Stimulated activated CD8-positive, alpha-beta memory T cell treated with anti-CD3 and anti-CD28 coated beads, Interleukin-4, amount 100 ng/mL, for 1 hour (primary cell): ENCODE measurements around the gene DDX1.

Experiments used
- DNase-seq, 2 donors: peaks; one replicate each; pipeline ENCODE4 v3.0.0-alpha.2; 2020; ENCODE audit warnings: low read depth in 2 of 2, low spot score in 1 of 2

DDX1 gene

DNA sequence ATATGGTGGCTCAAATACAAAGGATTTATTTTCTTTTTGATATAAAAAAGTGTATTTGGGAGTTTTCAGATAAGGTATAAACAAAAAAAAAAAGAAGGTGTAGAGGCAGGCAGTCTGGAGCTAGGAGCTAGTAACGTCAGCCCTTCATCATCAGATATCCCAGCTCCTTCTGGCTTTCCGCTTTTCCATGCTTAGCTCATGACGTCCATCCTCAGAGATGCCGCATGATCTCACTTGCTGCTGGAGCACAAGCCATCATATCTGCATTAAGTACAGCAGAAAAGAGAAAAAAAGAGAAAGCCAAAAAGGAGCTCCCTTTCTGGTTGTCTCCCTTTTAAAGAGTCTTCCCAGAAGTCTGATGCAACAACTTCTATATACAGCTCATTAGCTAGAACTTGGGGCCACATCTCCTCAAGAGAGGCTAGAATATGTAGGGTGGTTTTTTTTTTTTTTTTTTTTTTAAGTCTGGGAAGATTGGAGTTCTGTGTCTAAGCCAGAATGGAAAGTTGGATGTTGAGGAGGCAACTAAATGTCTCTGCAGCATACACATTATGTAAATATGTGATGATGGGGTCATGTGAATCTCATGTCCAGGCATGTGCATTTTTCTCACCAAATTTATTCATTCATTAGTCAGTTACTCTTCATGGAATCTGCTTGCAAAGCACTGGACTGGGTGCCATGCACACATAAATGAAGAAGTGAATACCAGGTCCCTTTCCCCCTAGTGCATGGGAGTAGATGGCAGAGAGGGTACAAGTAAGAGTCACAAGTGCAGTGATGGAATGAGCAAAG, 52.3 kb downstream of the DDX1 start:
- no peak for DNase-seq

- DNase-seq, result no peak
These were observed 53.6 kb downstream of the DDX1 start for GRCh38 chr2:15645300-15645699.

DNA sequence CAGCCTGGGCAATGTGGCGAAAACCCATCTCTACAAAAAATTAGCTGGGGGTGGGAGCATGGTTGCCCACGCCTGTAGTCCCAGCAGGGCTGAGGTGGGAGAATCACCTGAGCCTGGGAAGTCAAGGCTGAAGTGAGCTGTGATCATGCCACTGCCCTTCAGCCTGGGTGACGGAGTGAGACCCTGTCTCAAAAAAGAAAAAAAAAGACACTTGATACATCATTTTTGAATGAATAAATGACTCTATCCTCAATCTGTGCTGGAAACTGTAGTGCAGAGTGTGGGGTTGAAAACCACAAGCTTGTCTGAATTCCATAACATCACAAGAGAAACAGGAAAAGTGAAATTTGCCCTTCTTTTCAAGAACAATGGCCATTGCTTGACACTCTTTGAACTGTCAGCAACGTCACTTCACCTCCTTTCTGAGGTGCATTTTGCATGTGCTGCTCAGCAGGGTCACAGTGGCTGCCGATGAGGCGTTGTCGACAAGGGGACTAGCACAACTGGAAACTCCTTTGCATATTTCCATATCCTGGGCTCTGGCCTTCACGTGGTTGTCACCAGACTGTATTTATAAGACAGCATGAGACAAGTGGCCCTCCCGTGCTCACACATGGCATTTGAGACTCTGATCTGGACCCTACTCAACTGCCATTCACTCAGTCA, 54.2 kb downstream of the DDX1 start:
- no peak for DNase-seq

- no peak for DNase-seq
These were observed 55.0 kb downstream of the DDX1 start for GRCh38 chr2:15646661-15647060.

DNA sequence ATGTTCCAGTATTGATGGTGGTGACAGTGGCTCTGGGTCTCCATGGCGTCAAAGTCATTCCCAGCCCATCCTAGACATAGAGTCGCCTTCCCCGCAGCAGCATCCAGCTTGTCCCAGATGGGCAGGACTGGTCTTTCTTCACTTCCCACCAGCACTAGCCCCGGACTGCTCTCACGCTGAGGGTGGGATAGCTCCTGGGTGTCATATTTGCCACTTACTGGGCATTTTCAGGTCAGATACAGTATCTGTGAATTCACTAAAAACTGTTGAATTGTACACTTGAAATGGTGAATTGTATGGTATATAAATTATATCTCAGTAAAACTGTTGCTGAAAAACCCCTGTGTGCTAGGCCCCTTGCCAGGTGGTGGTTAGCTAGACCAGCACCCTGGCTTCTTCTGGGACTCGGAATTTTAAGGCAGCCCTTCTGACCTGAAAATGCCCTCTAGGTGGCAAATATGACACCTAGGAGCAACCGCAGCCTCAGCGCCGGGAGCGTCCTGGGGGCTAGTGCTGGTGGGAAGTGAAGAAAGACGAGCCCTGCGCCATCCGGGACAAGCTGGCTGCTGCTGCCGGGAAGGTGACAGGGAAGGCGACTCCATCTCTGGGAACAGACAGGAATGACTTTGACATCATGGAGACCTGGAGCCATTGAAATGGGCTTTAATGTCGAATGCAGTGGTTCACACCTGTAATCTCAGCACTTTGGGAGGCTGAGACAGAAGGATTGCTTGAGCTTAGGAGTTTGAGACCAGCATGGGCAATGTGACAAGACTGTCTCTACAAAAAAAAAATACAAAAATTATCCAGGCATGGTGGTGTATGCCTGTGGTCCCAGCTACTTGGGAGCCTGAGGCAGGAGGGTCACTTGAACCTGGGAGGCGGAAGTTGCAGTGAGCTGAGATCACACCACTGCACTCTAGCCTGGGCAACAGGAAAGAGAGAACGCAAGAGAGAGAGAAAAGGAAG, 56.2 kb downstream of the DDX1 start:
- DNase-seq, result no peak

GRCh38 chr2:15648593-15649525, 57.2 kb downstream of the DDX1 start:
- no peak for DNase-seq

GRCh38 chr2:15649561-15650255, 58.0 kb downstream of the DDX1 start:
- DNase-seq, result no peak

DNA sequence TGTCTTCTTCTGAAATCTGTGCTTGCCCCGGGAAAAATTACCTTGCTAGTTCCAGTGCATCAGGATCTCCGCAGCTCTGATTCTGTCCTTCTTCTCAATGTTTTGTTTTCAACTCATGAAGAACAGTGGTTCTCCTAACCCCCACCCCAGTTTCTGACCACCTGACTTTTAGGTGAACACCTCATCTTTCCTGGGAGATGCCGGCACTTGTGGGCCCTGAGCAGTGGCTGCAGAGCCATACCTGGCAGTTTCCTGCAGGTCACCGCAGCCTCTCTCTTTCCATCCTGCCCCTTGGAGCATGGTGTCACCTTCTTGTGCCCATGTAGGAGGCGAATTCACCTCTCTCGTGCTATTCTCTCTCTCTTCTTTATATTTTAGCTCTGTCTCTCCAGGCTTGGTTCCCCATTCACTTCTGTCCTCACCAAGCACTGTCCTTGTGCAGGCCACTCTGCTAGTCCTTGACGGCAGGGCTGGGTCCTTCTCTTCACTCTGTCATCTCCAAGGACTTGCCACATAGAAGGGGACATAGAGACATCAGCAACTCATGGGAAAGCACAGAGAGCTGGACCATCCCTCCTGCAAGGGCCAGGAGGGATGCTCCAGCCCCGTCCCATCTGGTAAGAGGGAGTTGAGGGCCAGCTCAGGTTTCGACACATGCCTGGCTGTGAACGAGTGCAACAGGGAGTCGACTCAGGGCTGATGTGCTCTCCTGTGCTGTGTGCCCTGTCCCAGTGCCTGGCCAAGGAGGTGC, 59.1 kb downstream of the DDX1 start:
- no peak for DNase-seq

- DNase-seq, result no peak
These were observed 59.7 kb downstream of the DDX1 start for GRCh38 chr2:15651367-15651727.

DNA sequence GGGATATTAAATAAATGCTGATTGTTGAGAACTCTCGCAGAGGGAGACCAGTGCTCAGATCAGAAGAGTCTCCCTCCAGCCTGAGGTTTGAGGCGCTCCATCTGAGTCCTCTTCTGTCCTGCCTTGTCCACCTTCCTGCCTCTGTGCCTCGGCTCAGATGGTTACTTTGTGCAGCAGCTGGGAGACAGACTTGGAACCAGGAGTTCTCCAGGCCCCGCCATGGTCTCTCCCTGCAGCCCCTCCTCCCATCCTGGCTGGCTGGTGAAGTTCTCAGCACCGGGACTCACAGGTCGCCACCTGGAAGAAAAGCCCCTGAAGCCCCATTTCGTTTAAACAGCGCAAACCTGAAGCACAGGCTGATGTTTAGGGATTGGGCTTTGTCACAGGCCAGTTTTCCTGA, 60.6 kb downstream of the DDX1 start:
- no peak for DNase-seq

- no peak for DNase-seq
These were observed 61.1 kb downstream of the DDX1 start for GRCh38 chr2:15652801-15653200.

GRCh38 chr2:15653806-15654726, 62.4 kb downstream of the DDX1 start:
- DNase-seq, result no peak

DNA sequence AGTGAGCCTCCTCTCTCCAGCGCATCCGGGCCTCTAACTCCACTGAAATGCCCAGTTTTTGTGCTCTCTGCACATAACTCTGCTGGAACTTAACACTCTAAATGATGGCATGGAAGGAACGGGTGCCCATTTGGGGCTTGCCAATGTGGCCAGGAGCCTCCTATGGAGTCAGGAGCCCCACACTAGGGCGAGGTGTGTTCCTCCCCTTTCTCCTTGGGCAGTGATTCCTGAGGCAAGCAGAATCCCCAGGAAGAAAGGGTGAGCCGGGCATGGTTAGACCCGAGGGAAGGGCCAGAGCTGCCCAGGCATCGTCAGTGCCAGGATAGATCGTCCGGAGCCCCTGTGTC, 63.0 kb downstream of the DDX1 start:
- DNase-seq, result no peak

DNA sequence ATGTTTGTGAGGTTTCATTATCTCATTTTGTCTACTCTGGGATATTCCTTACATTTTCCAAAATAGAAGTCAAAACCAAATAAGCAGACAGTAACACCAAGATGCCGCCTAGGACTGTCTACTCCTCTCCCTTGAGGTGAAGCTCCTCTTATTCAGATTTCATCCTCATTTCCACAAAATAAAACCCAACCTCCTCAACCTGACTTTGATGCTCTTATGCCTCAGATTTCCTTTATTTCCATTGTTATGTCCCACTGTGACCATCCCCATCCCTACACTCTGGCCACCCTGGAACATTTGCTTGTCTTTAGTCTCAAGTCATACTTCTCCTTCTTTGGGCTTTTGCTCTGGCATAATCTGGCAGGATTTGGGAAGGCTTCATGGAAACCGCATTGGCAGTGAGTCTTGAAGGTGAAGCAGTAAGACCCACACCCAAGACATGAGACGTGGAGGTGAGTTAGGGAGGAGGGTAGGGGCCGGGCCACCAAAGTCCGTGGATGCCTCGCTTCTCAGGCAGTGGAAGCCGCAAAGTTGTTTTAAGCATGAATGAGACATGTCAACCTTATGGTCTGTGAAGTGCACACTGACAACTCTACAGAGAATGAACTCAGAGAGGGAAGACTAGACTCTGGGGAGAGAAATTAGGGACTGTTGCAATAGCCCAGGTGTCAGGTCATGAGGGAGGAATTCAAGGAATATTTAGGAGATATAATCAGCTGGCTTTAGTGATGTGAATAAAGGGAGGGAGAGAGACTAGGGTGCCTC, 63.6 kb downstream of the DDX1 start:
- DNase-seq, result no peak

GRCh38 chr2:15656090-15656489, 64.4 kb downstream of the DDX1 start:
- DNase-seq, result no peak

- DNase-seq, result no peak
These were observed 66.1 kb downstream of the DDX1 start for GRCh38 chr2:15657759-15658158.

- DNase-seq, result no peak
These were observed 67.2 kb downstream of the DDX1 start for GRCh38 chr2:15658911-15659310.
